GM12878 (cell line): ENCODE results near the gene LRRC39.

Source experiments
- BHLHE40 ChIP-seq, 2 experiments: fragments of 450-650 bp in 1 of 2; IDR thresholded peaks; 2 replicates each; pipeline ENCODE4 v1.6.1; 2011 to 2017; ENCODE audit warnings: low read depth in 2 of 2, borderline replicate concordance in 1 of 2, improper control_type of control experiment in 1 of 2, low read length in 1 of 2, mild to moderate bottlenecking in 1 of 2
- ETV6 ChIP-seq, 2 experiments: fragments of 450-650 bp in 1 of 2; IDR thresholded peaks in 1 of 2; conservative IDR thresholded peaks in 1 of 2; 2 replicates each; pipeline ENCODE4 v1.6.1; 2014; ENCODE audit warnings: antibody characterized with exemption in 1 of 2, borderline replicate concordance in 1 of 2, low read depth in 1 of 2, mild to moderate bottlenecking in 1 of 2, moderate library complexity in 1 of 2
- HDAC2 ChIP-seq: fragments of 200-600 bp; sonication (generic); IDR thresholded peaks from 2 replicates; pipeline ENCODE4 v1.6.1; 2017
- MXI1 ChIP-seq: fragments of 150-350 bp; IDR thresholded peaks from 2 replicates; pipeline ENCODE4 v1.6.1; 2011; ENCODE audit warnings: low read depth, mild to moderate bottlenecking, inconsistent platforms, low read length, improper control_type of control experiment
- POLR2A ChIP-seq: IDR thresholded peaks from 2 replicates; pipeline ENCODE4 v1.6.1; 2011; ENCODE audit warnings: low read depth, mild to moderate bottlenecking, low read length
- RAD21 ChIP-seq: IDR thresholded peaks from 2 replicates; pipeline ENCODE4 v1.6.1; 2011; ENCODE audit warnings: mild to moderate bottlenecking, low read depth, low read length, moderate library complexity; ENCODE audit not compliant: insufficient read depth
- RCOR1 ChIP-seq: conservative IDR thresholded peaks from 2 replicates; pipeline ENCODE4 v1.6.1; 2012; ENCODE audit warnings: low read depth, low read length, improper control_type of control experiment
- TAF1 ChIP-seq: IDR thresholded peaks from 2 replicates; pipeline ENCODE4 v1.6.1; 2011; ENCODE audit warnings: mild to moderate bottlenecking, low read depth, low read length, borderline replicate concordance
- YBX1 ChIP-seq: fragments of 450-650 bp; IDR thresholded peaks from 2 replicates; pipeline ENCODE4 v1.6.1; 2016; ENCODE audit warnings: antibody characterized with exemption
- TF ChIP-seq, protein P1 (sequence below), 3 experiments: IDR thresholded peaks in 2 of 3; conservative IDR thresholded peaks in 1 of 3; 2 replicates each; pipeline ENCODE4 v1.5.1; 2011; ENCODE audit warnings: low read depth in 3 of 3, low read length in 3 of 3, mild to moderate bottlenecking in 3 of 3, control low read depth in 2 of 3, moderate library complexity in 2 of 3, inconsistent platforms in 1 of 3, mixed read lengths in 1 of 3; ENCODE audit not compliant: control insufficient read depth in 2 of 3, insufficient read depth in 1 of 3; ENCODE audit errors: extremely low read depth in 1 of 3
- TF ChIP-seq, protein P2 (sequence below): fragments of 450-650 bp; IDR thresholded peaks from 2 replicates; pipeline ENCODE4 v1.6.1; 2016; ENCODE audit warnings: mild to moderate bottlenecking
- TF ChIP-seq, protein P3 (sequence below): fragments of 450-650 bp; IDR thresholded peaks from 2 replicates; pipeline ENCODE4 v1.6.1; 2017; ENCODE audit warnings: mild to moderate bottlenecking, moderate library complexity

DNA sequence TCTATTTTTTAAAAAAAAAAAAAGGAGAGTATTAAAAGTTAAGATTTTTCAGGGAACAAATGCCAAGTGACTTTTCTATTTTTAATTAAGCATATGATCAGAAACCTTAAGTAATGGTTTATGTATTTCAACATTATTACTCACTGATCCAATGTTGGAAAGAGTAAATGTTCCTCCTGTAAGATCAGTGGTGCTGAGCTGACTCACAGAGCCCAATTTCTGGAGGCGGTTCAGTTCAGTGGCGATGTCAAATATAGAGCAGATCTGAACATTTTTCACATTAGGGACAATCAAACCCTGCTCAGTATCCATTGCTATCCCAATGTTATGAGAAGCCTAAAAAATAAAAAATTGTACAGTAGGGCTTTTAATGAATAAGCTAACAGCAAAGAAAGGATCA lies 28.2 kb upstream of the LRRC39 start:
- TF ChIP-seq TAF1 (no peak), HDAC2 (no peak), ETV6 (conservative IDR thresholded peaks at IDR 0.05 in 1 of 2, IDR thresholded peaks at IDR 0.05 in 1 of 2; ENCODE audit: borderline replicate concordance in 1 of 2, low read depth in 1 of 2) (no peak), YBX1 (no peak), RAD21 (no peak), BHLHE40 (IDR thresholded peaks at IDR 0.05; ENCODE audit: borderline replicate concordance in 1 of 2, low read depth in 2 of 2, low read length in 1 of 2) (no peak), RCOR1 (no peak), MXI1 (no peak), POLR2A (no peak)
- TF ChIP-seq, protein P1, sequence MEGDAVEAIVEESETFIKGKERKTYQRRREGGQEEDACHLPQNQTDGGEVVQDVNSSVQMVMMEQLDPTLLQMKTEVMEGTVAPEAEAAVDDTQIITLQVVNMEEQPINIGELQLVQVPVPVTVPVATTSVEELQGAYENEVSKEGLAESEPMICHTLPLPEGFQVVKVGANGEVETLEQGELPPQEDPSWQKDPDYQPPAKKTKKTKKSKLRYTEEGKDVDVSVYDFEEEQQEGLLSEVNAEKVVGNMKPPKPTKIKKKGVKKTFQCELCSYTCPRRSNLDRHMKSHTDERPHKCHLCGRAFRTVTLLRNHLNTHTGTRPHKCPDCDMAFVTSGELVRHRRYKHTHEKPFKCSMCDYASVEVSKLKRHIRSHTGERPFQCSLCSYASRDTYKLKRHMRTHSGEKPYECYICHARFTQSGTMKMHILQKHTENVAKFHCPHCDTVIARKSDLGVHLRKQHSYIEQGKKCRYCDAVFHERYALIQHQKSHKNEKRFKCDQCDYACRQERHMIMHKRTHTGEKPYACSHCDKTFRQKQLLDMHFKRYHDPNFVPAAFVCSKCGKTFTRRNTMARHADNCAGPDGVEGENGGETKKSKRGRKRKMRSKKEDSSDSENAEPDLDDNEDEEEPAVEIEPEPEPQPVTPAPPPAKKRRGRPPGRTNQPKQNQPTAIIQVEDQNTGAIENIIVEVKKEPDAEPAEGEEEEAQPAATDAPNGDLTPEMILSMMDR (IDR thresholded peaks at IDR 0.05 in 2 of 3, conservative IDR thresholded peaks at IDR 0.05 in 1 of 3; ENCODE audit: control insufficient read depth in 2 of 3, extremely low read depth in 1 of 3, insufficient read depth in 1 of 3, low read depth in 3 of 3, low read length in 3 of 3) = no peak
- TF ChIP-seq, protein P2, sequence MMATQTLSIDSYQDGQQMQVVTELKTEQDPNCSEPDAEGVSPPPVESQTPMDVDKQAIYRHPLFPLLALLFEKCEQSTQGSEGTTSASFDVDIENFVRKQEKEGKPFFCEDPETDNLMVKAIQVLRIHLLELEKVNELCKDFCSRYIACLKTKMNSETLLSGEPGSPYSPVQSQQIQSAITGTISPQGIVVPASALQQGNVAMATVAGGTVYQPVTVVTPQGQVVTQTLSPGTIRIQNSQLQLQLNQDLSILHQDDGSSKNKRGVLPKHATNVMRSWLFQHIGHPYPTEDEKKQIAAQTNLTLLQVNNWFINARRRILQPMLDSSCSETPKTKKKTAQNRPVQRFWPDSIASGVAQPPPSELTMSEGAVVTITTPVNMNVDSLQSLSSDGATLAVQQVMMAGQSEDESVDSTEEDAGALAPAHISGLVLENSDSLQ = no peak
- TF ChIP-seq, protein P3, sequence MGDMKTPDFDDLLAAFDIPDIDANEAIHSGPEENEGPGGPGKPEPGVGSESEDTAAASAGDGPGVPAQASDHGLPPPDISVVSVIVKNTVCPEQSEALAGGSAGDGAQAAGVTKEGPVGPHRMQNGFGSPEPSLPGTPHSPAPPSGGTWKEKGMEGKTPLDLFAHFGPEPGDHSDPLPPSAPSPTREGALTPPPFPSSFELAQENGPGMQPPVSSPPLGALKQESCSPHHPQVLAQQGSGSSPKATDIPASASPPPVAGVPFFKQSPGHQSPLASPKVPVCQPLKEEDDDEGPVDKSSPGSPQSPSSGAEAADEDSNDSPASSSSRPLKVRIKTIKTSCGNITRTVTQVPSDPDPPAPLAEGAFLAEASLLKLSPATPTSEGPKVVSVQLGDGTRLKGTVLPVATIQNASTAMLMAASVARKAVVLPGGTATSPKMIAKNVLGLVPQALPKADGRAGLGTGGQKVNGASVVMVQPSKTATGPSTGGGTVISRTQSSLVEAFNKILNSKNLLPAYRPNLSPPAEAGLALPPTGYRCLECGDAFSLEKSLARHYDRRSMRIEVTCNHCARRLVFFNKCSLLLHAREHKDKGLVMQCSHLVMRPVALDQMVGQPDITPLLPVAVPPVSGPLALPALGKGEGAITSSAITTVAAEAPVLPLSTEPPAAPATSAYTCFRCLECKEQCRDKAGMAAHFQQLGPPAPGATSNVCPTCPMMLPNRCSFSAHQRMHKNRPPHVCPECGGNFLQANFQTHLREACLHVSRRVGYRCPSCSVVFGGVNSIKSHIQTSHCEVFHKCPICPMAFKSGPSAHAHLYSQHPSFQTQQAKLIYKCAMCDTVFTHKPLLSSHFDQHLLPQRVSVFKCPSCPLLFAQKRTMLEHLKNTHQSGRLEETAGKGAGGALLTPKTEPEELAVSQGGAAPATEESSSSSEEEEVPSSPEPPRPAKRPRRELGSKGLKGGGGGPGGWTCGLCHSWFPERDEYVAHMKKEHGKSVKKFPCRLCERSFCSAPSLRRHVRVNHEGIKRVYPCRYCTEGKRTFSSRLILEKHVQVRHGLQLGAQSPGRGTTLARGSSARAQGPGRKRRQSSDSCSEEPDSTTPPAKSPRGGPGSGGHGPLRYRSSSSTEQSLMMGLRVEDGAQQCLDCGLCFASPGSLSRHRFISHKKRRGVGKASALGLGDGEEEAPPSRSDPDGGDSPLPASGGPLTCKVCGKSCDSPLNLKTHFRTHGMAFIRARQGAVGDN = no peak
